ENCODE measurements around the gene DLD. TPM values are rescaled to one million over a fixed set of nuclear protein-coding genes. Genes with fewer than 3 reads are reported as not detected.
A peak's percentile ranks its signal among the peaks of the same experiment; 100 is the strongest.

DLD gene
- total RNA-seq, 1 experiment from 2014 or later, result 88.8 TPM

- Histone ChIP-seq H3K4me3 (ENCODE audit: low read depth in 2 of 2, low read length in 2 of 2) (peak overlapping the region in 1 of 2 experiments; percentile 95; a peak in 1 of 4 replicates), H3K27me3 (ENCODE audit: control insufficient read depth, insufficient read depth, low read length) (no peaks in the 10 kb centered on the region), H3K27ac (ENCODE audit: low read length) (peak overlapping the region; percentile 81), H3K36me3 (ENCODE audit: control insufficient read depth, insufficient read depth, low read length) (peaks cover 12% of the 10 kb centered on the region), H3K9me3 (ENCODE audit: control insufficient read depth, insufficient read depth, low read depth, low read length) (no peaks in the 10 kb centered on the region), H3K4me1 (ENCODE audit: control insufficient read depth, insufficient read depth, low read length) (peaks cover 21% of the 10 kb centered on the region)
- intact Hi-C loops (cut with micrococcal nuclease; ENCODE audit: unreplicated experiment), result no loop called here
- TF ChIP-seq TCF7L2 (IDR thresholded peaks at IDR 0.05; ENCODE audit: low read depth, low read length), result no peak
- TF ChIP-seq SIN3A (IDR thresholded peaks at IDR 0.05; ENCODE audit: borderline replicate concordance, insufficient read depth, low read depth, low read length), result no peak
- no peak for TF ChIP-seq CTCF (IDR thresholded peaks at IDR 0.05)
- no peak for TF ChIP-seq POLR2AphosphoS5 (IDR thresholded peaks at IDR 0.05; ENCODE audit: low read depth, low read length)
- TF ChIP-seq REST (IDR thresholded peaks at IDR 0.05; ENCODE audit: insufficient read depth in 1 of 2, low read depth in 2 of 2, low read length in 1 of 2), result no peak
- ChIA-PET CTCF (interaction anchor here (1.0 kb wide), 1 partner anchor 8 kb away, joined by 3 read pairs; no protein-coding TSS in a partner anchor), POLR2A (no interaction called here)
- DNase-seq (ENCODE audit: low read depth, low spot score), result no peak
- BruUV-seq (replicated peaks), result no TSS peak
- ATAC-seq, result no peak
- in situ Hi-C loops (cut with HindIII; ENCODE audit: low pct_unique_long_range_greater_than_20kb, low sequenced_read_pairs), result no loop called here
Measured at GRCh38 chr7:107889992-107890391, 991 bp upstream of the DLD start.

- Histone ChIP-seq H3K27me3 (ENCODE audit: control insufficient read depth, insufficient read depth, low read length) (no peaks in the 10 kb centered on the region), H3K9me3 (ENCODE audit: control insufficient read depth, insufficient read depth, low read depth, low read length) (no peaks in the 10 kb centered on the region), H3K36me3 (ENCODE audit: control insufficient read depth, insufficient read depth, low read length) (peaks cover 15% of the 10 kb centered on the region), H3K4me3 (ENCODE audit: low read depth in 2 of 2, low read length in 2 of 2) (peak overlapping the region; percentile 85 to 95), H3K27ac (ENCODE audit: low read length) (peak overlapping the region; percentile 81), H3K4me1 (ENCODE audit: control insufficient read depth, insufficient read depth, low read length) (peaks cover 21% of the 10 kb centered on the region)
- ATAC-seq, result peak; percentile 24
- DNase-seq (ENCODE audit: low read depth, low spot score), result no peak
- ChIA-PET POLR2A (interaction anchor here (0.6 kb wide), 1 partner anchor 11 kb away, joined by 6 read pairs; no protein-coding TSS in a partner anchor), CTCF (interaction anchor here (1.0 kb wide), 1 partner anchor 8 kb away, joined by 3 read pairs; no protein-coding TSS in a partner anchor)
- TF ChIP-seq REST (IDR thresholded peaks at IDR 0.05; ENCODE audit: insufficient read depth in 1 of 2, low read depth in 2 of 2, low read length in 1 of 2), result no peak
- no peak for TF ChIP-seq SIN3A (IDR thresholded peaks at IDR 0.05; ENCODE audit: borderline replicate concordance, insufficient read depth, low read depth, low read length)
- TF ChIP-seq POLR2AphosphoS5 (IDR thresholded peaks at IDR 0.05; ENCODE audit: low read depth, low read length), result no peak
- no peak for TF ChIP-seq TCF7L2 (IDR thresholded peaks at IDR 0.05; ENCODE audit: low read depth, low read length)
- TF ChIP-seq CTCF (IDR thresholded peaks at IDR 0.05), result no peak
- intact Hi-C loops (cut with micrococcal nuclease; ENCODE audit: unreplicated experiment) (no loop called here), in situ Hi-C loops (cut with HindIII; ENCODE audit: low pct_unique_long_range_greater_than_20kb, low sequenced_read_pairs) (no loop called here)
- BruUV-seq (replicated peaks), result no TSS peak
Measured at GRCh38 chr7:107890493-107890961, 456 bp upstream of the DLD start.
